GM21447 (cell line): ENCODE measurements around the gene KIF26B.
A peak's percentile ranks its signal among the peaks of the same experiment; 100 is the strongest.

Experiments used
- ATAC-seq: cut with Tn5 transposase; IDR thresholded peaks from one replicate; pipeline ENCODE4 v1.9.1; 2021; ENCODE audit not compliant: unreplicated experiment

KIF26B gene

GRCh38 chr1:245131026-245131393 lies 23.8 kb upstream of the KIF26B start:
- ATAC-seq: no peak

GRCh38 chr1:245132771-245133170 lies 22.0 kb upstream of the KIF26B start:
- no peak for ATAC-seq

DNA sequence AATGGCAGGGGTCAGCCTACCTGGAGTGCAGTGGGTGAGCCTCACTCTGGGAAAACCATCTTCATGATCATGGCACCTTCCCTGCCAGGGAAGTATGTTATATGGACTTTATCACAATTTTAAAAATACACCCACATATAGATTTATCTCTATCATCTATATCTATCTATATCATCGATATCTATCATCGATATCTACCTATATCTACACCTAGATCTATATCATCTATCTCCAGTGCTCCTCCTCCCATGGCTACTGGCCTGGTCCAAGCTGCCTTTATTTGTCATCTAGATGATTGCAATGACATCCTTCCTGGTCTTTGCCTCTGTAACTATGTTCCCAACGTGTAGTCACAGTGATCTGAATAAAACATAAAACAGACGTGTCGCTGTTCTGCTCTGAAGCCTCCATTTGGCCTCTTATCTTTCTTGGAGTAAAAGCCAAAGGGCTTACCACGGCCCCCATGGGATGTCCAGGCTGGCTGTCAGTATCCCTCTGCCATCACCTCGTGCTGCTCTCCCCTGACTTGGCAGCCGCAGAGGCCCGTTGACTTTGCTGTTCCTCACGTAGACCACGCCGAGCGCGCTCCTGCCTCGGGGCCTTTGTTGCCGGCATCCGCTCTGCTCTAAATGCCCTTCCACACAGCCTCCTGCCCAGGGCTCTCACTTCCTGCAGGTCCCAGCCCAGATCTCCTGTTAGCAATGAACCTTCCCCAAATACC lies 20.6 kb upstream of the KIF26B start:
- no peak for ATAC-seq

DNA sequence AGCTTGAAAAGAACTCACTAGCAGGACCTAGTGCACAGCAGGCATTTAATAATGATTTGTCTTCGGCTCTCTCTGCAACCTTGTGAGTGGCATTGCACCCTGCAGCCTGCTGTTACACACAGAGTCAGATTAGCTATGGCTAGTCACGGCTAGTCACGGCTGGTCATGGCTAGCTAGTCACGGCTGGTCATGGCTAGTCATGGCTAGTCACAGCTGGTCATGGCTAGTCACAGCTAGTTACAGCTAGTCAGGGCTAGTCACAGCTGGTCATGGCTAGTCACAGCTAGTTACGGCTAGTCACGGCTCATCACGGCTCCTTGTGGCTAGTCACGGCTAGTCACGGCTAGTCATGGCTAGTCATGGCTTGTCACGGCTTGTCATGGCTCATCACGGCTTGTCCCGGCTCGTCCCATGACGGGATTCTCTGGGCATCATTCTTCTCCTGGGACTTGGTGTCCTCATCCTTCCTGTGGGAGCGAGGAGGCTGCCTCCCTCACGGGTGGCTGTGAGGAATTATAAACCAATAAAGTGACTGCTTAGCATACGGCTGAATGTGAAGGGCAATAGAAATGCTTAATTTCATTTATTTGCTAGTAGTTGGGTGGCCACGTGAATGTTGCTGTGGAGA lies 12.5 kb upstream of the KIF26B start:
- no peak for ATAC-seq

- no peak for ATAC-seq
Measured at GRCh38 chr1:245142976-245143375, 11.8 kb upstream of the KIF26B start.

- ATAC-seq: no peak
Measured at GRCh38 chr1:245143849-245144248, 10.9 kb upstream of the KIF26B start.

- no peak for ATAC-seq
Measured at GRCh38 chr1:245148069-245148468, 6.7 kb upstream of the KIF26B start.

- ATAC-seq: no peak
Measured at GRCh38 chr1:245148861-245149260, 5.9 kb upstream of the KIF26B start.

- no peak for ATAC-seq
Measured at GRCh38 chr1:245153081-245153551, 1.7 kb upstream of the KIF26B start.

DNA sequence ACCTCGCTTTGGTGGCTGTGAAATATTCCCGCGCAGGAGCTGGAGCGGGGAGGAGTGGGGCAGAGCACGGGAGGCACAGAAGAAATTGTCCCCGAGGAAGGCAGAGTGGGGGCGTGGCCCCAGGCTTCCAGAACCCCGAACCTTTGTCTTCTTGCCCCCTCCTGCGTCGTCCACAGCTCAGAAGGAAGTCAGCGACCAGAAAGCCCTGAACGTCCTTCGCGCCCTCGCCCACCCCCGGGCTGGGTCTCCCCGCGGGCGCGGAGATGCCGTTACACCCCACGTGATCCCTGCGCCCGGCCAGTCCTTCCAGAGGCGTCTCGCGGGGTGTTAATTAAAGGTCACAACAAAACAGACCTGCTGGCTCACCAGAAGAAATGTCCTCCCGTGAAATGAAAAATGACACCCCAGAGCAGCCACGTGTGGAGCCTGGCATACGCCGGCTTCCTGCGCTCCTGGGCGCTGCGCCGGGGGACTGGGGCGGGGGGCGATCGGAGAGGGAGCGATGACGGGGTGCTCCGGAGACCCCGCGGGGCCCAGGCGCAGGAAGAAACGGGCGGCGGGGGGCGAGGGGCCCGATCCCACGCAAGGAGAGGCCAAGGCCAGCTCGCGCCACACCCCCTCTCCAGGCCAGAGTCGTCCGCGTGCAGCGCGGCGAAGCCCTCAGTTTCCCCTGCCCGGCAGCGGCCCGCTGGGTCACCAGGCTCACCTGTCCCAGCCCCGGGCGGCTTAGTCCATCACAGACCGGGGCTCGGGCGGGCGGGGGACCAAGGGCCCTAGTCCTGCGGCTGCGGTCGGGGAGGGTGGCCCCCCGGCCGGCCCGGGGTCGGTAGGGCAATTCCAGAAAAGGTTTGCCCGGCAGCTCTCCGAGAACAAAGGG lies 995 bp upstream of the KIF26B start:
- ATAC-seq: no peak

DNA sequence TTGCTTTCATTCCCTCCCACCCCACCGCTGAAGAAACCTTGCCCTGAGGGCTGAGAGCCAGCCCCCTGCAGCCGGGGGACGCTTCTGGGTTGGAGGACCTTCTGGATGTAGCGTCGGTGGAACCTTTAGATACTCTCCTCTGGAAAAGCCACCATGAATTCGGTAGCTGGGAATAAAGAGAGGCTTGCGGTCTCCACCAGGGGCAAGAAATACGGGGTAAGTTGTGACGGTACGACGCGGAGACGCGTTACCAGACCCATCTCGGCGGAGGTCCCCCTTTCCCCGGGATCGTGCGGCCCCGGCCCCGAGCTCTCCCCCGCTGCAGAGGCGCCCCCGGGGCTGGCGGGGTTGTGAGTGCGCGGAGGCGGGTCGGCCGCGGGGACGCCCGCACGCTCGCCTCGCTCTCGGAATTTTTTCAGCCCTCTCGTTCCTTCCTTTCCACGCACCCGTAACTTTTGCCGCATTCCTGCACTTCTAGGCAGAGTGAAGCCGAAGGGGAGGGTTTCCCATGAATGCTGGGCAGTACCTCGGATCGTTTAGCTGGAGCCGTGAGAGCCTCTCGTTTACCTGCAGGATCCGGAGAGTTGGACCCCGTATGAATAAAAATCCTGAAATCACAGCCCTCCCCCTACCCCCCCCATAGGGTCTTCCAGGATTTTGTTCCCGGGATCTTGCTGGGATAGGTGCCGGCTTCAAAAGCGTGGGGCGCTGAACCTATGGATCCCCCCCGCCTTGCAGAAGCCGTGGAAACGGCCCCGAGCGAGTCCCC lies 671 bp downstream of the KIF26B start:
- no peak for ATAC-seq

DNA sequence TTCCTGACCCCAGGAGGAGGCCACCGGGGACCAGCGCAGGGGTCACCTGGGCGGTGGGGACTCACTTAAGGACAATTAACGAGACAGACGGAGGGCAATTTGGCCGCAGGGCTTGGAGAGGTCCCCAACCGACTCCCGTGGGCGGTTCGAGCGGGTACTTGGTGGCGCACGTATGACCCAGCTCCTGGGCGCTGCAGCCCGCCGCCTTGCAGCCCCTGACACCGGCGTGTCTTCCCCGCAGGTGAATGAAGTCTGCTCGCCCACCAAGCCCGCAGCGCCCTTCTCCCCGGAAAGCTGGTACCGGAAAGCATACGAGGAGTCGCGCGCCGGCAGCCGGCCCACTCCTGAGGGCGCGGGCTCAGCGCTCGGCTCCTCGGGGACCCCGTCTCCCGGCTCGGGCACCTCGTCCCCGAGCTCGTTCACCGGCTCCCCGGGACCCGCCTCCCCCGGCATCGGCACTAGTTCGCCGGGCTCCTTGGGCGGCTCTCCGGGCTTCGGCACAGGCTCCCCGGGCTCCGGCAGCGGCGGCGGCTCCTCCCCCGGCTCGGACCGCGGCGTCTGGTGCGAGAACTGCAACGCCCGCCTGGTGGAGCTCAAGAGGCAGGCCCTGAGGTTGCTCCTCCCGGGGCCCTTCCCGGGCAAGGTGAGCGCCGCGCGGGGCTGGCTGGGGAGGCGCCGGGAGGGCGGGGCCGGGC lies 1.4 kb downstream of the KIF26B start:
- ATAC-seq: peak; percentile 85

- ATAC-seq: no peak
Measured at GRCh38 chr1:245156736-245157505, 2.1 kb downstream of the KIF26B start.

DNA sequence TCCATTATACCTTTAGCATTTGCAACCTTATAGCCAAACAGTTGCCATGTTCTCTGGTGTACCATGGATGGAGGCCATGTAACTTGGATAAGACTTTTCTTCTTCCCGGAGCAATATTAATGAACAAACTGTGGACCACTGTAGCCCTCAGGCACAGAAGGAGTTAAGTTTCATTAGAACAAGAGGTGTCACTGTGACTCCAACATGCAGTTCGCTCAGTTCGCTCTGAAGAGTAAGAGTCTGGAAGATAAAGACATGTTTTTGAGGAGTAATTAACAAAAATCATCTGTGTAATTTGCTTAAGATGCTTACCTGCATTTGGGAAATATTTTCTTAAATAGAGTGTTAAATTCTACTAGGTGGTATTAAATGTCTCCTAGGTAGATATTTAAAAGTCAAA lies 4.1 kb downstream of the KIF26B start:
- ATAC-seq: no peak

GRCh38 chr1:245160288-245160687 lies 5.5 kb downstream of the KIF26B start:
- ATAC-seq: no peak

GRCh38 chr1:245160741-245161400 lies 6.1 kb downstream of the KIF26B start:
- ATAC-seq: no peak

DNA sequence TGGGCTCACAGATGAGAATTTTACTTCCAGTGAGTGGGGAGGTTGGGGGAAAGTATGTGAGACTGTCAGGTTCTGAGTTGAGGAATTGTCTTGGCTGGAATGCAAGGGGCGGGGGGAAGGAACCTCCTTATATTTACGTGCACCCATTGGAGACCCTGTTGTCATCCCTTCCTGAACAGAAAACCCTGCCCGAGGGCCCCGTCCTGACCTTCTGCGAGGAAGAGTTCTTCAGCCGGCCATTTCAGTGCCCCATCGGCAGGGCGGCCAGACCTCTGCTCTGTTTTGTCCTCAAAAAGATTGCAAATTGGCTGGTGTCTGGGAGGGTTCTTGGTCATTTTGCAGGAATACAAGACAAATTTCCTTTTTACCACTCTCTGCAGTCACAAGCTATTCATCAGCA lies 7.1 kb downstream of the KIF26B start:
- no peak for ATAC-seq

- no peak for ATAC-seq
Measured at GRCh38 chr1:245166471-245166885, 11.7 kb downstream of the KIF26B start.

- no peak for ATAC-seq
Measured at GRCh38 chr1:245168086-245168485, 13.3 kb downstream of the KIF26B start.
